GM23338 (cell line): ENCODE results near the gene FAM181B. TPM values are rescaled to one million over a fixed set of nuclear protein-coding genes. Genes with fewer than 3 reads are reported as not detected.

Experiments used
- ATAC-seq: fragments of 200-7000 bp; cut with Tn5 transposase; 3 replicates; pipeline ENCODE4 v1.9.1; 2020
- DNase-seq: peaks from one replicate; pipeline ENCODE4 v3.0.0-alpha.2; 2015; ENCODE audit warnings: low spot score
- H2AFZ ChIP-seq: fragments of 200-600 bp; sonication (generic); 2 replicates; pipeline ENCODE4 v1.8.0; 2016; ENCODE audit warnings: antibody characterized with exemption, mild to moderate bottlenecking, moderate library complexity
- H3F3A ChIP-seq: fragments of 200-600 bp; sonication (generic); replicated peaks from 2 replicates; pipeline ENCODE4 v1.8.0; 2017; ENCODE audit warnings: antibody characterized with exemption, mixed run types, low read depth
- H3K27ac ChIP-seq: fragments of 200-600 bp; sonication (generic); 2 replicates; pipeline ENCODE4 v1.6.1; 2016; ENCODE audit warnings: low read depth
- H3K27me3 ChIP-seq: fragments of 200-600 bp; sonication (generic); 2 replicates; pipeline ENCODE4 v1.8.0; 2016; ENCODE audit warnings: mild to moderate bottlenecking, mixed run types, moderate library complexity; ENCODE audit not compliant: insufficient read depth
- H3K36me3 ChIP-seq: fragments of 200-600 bp; sonication (generic); 2 replicates; pipeline ENCODE4 v1.8.0; 2016; ENCODE audit warnings: mild to moderate bottlenecking; ENCODE audit not compliant: insufficient read depth
- H3K4me1 ChIP-seq: fragments of 200-600 bp; sonication (generic); 2 replicates; pipeline ENCODE4 v1.8.0; 2016; ENCODE audit warnings: mild to moderate bottlenecking, moderate library complexity; ENCODE audit not compliant: insufficient read depth
- H3K4me2 ChIP-seq: fragments of 200-600 bp; sonication (generic); 2 replicates; pipeline ENCODE4 v1.7.1; 2017; ENCODE audit warnings: mixed run types
- H3K4me3 ChIP-seq: fragments of 200-600 bp; sonication (generic); 2 replicates; pipeline ENCODE4 v1.6.1; 2016; ENCODE audit warnings: mixed run types
- H3K79me2 ChIP-seq: fragments of 200-600 bp; sonication (generic); replicated peaks from 2 replicates; pipeline ENCODE4 v1.8.0; 2017; ENCODE audit warnings: mild to moderate bottlenecking; ENCODE audit not compliant: insufficient read depth
- H3K9me2 ChIP-seq: fragments of 200-600 bp; sonication (generic); 2 replicates; pipeline ENCODE4 v1.8.0; 2017; ENCODE audit not compliant: insufficient read depth
- H4K20me1 ChIP-seq: fragments of 200-600 bp; sonication (generic); replicated peaks from 2 replicates; pipeline ENCODE4 v1.8.0; 2017; ENCODE audit warnings: mild to moderate bottlenecking; ENCODE audit not compliant: insufficient read depth
- H3K27ac Mint-ChIP-seq: 2 replicates; pipeline ENCODE4 v1.8.0; 2020; ENCODE audit warnings: inconsistent platforms, mild to moderate bottlenecking, moderate library complexity, mixed read lengths
- H3K27me3 Mint-ChIP-seq: 3 replicates; pipeline ENCODE4 v1.8.0; 2022; ENCODE audit warnings: low read depth, mild to moderate bottlenecking, moderate library complexity, mixed read lengths, inconsistent platforms; ENCODE audit not compliant: insufficient read depth, poor library complexity
- H3K36me3 Mint-ChIP-seq: 3 replicates; pipeline ENCODE4 v1.8.0; 2021; ENCODE audit warnings: low read depth, mild to moderate bottlenecking, inconsistent platforms, moderate library complexity, mixed read lengths
- H3K4me1 Mint-ChIP-seq: 3 replicates; pipeline ENCODE4 v1.8.0; 2020; ENCODE audit warnings: mild to moderate bottlenecking, inconsistent platforms, mixed read lengths
- H3K4me3 Mint-ChIP-seq: 3 replicates; pipeline ENCODE4 v1.8.0; 2021; ENCODE audit warnings: moderate library complexity, mild to moderate bottlenecking, inconsistent platforms, mixed read lengths
- H3K9me3 Mint-ChIP-seq: 3 replicates; pipeline ENCODE4 v1.8.0; 2020; ENCODE audit warnings: moderate library complexity, mild to moderate bottlenecking, inconsistent platforms, mixed read lengths
- CREB1 ChIP-seq: fragments of 250-450 bp; sonication (Bioruptor Pico); IDR thresholded peaks from 2 replicates; pipeline ENCODE4 v1.5.0; 2020; ENCODE audit warnings: low read depth, mild to moderate bottlenecking, moderate library complexity
- ZNF331 ChIP-seq: fragments of 250-450 bp; sonication (Bioruptor Pico); IDR thresholded peaks from 2 replicates; pipeline ENCODE4 v1.5.0; 2020; ENCODE audit warnings: low read depth, mild to moderate bottlenecking, moderate library complexity
- ZNF462 ChIP-seq: fragments of 250-450 bp; sonication (Bioruptor Pico); IDR thresholded peaks from 2 replicates; pipeline ENCODE4 v1.5.0; 2020; ENCODE audit warnings: mild to moderate bottlenecking, moderate library complexity
- polyA plus RNA-seq: library from polyadenylated mRNA; unstranded; fragments of >200 nt; fragmentation: Nextera tagmentation; extraction: Ambion mirVana; gene quantifications from 2 replicates; pipeline ENCODE4 v1.2.1, GENCODE V29; 2016
- total RNA-seq: library from RNA; depleted of rRNA; stranded (reverse); fragments of >200 nt; shearing (Covaris generic); gene quantifications from 2 replicates; pipeline ENCODE4 v1.2.3, GENCODE V29; 2014
- TF ChIP-seq, protein P1 (sequence below), 2 experiments: fragments of 200-600 bp in 1 of 2; sonication (generic) in 1 of 2; conservative IDR thresholded peaks; 2 replicates each; pipeline versions ENCODE4 v1.5.1 to v1.6.1; 2016 to 2017; ENCODE audit warnings: antibody characterized with exemption in 2 of 2, low read depth in 2 of 2, mild to moderate bottlenecking in 2 of 2, moderate library complexity in 1 of 2

The FAM181B gene
- total and polyA plus RNA-seq, 2 experiments from 2014 or later: 0.36 to 0.87 TPM

DNA sequence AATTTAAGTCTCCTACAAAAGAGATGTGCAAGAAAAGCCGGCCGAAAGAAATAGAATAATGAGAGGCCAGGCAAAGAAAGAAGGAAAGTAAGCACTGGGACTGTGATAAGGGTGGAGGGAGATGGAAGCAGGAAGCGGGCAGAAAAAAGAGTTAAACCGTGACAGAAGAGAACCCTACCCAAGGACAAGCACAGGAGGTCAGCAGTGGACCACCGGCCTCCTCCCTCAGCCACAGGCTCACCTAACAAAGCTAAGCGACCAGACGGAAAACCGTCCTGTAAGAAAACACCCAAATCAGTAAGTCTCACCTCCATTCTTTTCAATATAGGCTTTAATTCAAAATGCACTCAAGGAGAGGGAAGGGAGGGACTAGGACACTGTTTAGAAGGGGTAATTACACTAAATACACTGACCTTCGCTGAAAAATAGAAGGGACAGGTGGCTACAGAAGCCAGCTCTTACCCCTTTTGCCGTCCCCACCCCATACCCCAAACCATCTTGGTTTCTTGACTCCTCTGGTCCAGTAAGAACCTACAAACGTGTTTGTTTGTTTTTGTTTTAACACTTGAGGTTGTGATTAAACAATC lies 1.9 kb downstream of the FAM181B start:
- Mint-ChIP-seq H3K36me3 (no peaks in the 10 kb centered on the region; the same call in 2 of the 3 replicates), H3K9me3 (no peaks in the 10 kb centered on the region), H3K27ac (no peak overlapping the region), H3K4me1 (peaks cover 26% of the 10 kb centered on the region), H3K27me3 (peaks cover 41% of the 10 kb centered on the region), H3K4me3 (peak overlapping the region; percentile 57)
- Histone ChIP-seq H3K4me1 (peaks cover 30% of the 10 kb centered on the region), H3K9me2 (no peaks in the 10 kb centered on the region), H3K27me3 (peaks cover 60% of the 10 kb centered on the region), H3F3A (peaks cover 7% of the 10 kb centered on the region; the same call in 1 of the 2 replicates), H3K79me2 (no peaks in the 10 kb centered on the region), H3K4me3 (peak overlapping the region; percentile 70), H3K36me3 (no peaks in the 10 kb centered on the region), H3K27ac (no peak overlapping the region), H2AFZ (peak overlapping the region; percentile 75), H4K20me1 (no peaks in the 10 kb centered on the region), H3K4me2 (peak overlapping the region; percentile 88)
- no peak for TF ChIP-seq ZNF462 (CRISPR knock-in tag)
- no peak for TF ChIP-seq CREB1
- TF ChIP-seq ZNF331: no peak
- TF ChIP-seq, protein P1, sequence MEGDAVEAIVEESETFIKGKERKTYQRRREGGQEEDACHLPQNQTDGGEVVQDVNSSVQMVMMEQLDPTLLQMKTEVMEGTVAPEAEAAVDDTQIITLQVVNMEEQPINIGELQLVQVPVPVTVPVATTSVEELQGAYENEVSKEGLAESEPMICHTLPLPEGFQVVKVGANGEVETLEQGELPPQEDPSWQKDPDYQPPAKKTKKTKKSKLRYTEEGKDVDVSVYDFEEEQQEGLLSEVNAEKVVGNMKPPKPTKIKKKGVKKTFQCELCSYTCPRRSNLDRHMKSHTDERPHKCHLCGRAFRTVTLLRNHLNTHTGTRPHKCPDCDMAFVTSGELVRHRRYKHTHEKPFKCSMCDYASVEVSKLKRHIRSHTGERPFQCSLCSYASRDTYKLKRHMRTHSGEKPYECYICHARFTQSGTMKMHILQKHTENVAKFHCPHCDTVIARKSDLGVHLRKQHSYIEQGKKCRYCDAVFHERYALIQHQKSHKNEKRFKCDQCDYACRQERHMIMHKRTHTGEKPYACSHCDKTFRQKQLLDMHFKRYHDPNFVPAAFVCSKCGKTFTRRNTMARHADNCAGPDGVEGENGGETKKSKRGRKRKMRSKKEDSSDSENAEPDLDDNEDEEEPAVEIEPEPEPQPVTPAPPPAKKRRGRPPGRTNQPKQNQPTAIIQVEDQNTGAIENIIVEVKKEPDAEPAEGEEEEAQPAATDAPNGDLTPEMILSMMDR (conservative IDR thresholded peaks at IDR 0.05; ENCODE audit: low read depth in 2 of 2): peak in 1 of 2 experiments; percentile 43; a peak in 2 of 4 replicates
- ATAC-seq: peak; percentile 4; the same call in 2 of the 3 replicates
- DNase-seq: peak; percentile 55
